ENCODE data around the gene CLSTN2.

The CLSTN2 gene

GRCh38 chr3:140185375-140185774, 250.4 kb downstream of the CLSTN2 start:
- peaks cover 18% of the 10 kb centered on the region for H3K4me1 ChIP-seq (ENCODE audit: control insufficient read depth, insufficient read depth, low read length)
- no peaks in the 10 kb centered on the region for H3K36me3 ChIP-seq (ENCODE audit: insufficient read depth, low read length)
- H3K4me2 ChIP-seq (ENCODE audit: low read length), result no peak overlapping the region

GRCh38 chr3:140186421-140186920, 251.5 kb downstream of the CLSTN2 start:
- peak overlapping the region; percentile 51 for H3K4me2 ChIP-seq (ENCODE audit: low read length)
- H3K36me3 ChIP-seq (ENCODE audit: insufficient read depth, low read length), result no peaks in the 10 kb centered on the region
- peaks cover 18% of the 10 kb centered on the region for H3K4me1 ChIP-seq (ENCODE audit: control insufficient read depth, insufficient read depth, low read length)
- H3K27me3 ChIP-seq (ENCODE audit: control insufficient read depth, insufficient read depth, low read length), result peaks cover 14% of the 10 kb centered on the region
- no peak overlapping the region for H3K4me3 ChIP-seq (ENCODE audit: low read length)
- no peak overlapping the region for H3K9ac ChIP-seq (ENCODE audit: low read depth, low read length)
- H3K9me3 ChIP-seq (replicated peaks; ENCODE audit: low read length), result no peaks in the 10 kb centered on the region

More at GRCh38 chr3:140185375-140185774, 250.4 kb downstream of the CLSTN2 start:
- Histone ChIP-seq H3K9ac (ENCODE audit: low read depth, low read length) (no peak overlapping the region), H3K9me3 (replicated peaks; ENCODE audit: low read length) (no peaks in the 10 kb centered on the region), H3K4me3 (ENCODE audit: low read length) (no peak overlapping the region), H3K27me3 (ENCODE audit: control insufficient read depth, insufficient read depth, low read length) (peaks cover 17% of the 10 kb centered on the region)

GRCh38 chr3:140187028-140187427, 252.0 kb downstream of the CLSTN2 start:
- no peak overlapping the region for H3K9ac ChIP-seq (ENCODE audit: low read depth, low read length)
- H3K4me1 ChIP-seq (ENCODE audit: control insufficient read depth, insufficient read depth, low read length), result peaks cover 18% of the 10 kb centered on the region
- peaks cover 19% of the 10 kb centered on the region for H3K27me3 ChIP-seq (ENCODE audit: control insufficient read depth, insufficient read depth, low read length)
- no peak overlapping the region for H3K4me3 ChIP-seq (ENCODE audit: low read length)
- no peaks in the 10 kb centered on the region for H3K9me3 ChIP-seq (replicated peaks; ENCODE audit: low read length)
- H3K4me2 ChIP-seq (ENCODE audit: low read length), result no peak overlapping the region
- no peaks in the 10 kb centered on the region for H3K36me3 ChIP-seq (ENCODE audit: insufficient read depth, low read length)

GRCh38 chr3:140187656-140188221, 252.8 kb downstream of the CLSTN2 start:
- Histone ChIP-seq H3K9me3 (replicated peaks; ENCODE audit: low read length) (no peaks in the 10 kb centered on the region), H3K4me1 (ENCODE audit: control insufficient read depth, insufficient read depth, low read length) (peaks cover 18% of the 10 kb centered on the region), H3K36me3 (ENCODE audit: insufficient read depth, low read length) (no peaks in the 10 kb centered on the region), H3K4me2 (ENCODE audit: low read length) (no peak overlapping the region), H3K9ac (ENCODE audit: low read depth, low read length) (no peak overlapping the region), H3K4me3 (ENCODE audit: low read length) (no peak overlapping the region), H3K27me3 (ENCODE audit: control insufficient read depth, insufficient read depth, low read length) (peaks cover 14% of the 10 kb centered on the region)

DNA sequence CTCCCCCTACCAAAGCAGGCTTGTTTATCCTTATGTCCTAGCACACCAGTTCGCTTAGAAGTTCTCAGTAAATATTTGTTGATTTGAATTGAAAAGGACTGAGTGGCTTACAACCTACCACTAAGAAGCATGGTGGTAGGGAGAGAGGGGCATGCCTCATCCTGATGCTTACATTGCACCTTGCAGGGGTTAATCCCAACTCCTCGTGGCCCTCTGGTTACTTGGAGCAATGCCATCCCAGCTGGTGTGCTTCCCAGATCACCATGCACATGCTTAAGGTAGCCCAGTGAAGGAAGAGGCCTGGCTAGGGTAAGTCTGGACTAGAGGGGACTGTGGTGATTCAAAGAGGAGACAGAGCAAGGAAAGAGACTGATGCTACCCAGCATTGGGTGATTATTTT, 253.3 kb downstream of the CLSTN2 start:
- no peak overlapping the region for H3K4me3 ChIP-seq (ENCODE audit: low read length)
- no peak overlapping the region for H3K9ac ChIP-seq (ENCODE audit: low read depth, low read length)
- H3K4me1 ChIP-seq (ENCODE audit: control insufficient read depth, insufficient read depth, low read length), result peaks cover 18% of the 10 kb centered on the region
- H3K27me3 ChIP-seq (ENCODE audit: control insufficient read depth, insufficient read depth, low read length), result peaks cover 14% of the 10 kb centered on the region
- no peaks in the 10 kb centered on the region for H3K36me3 ChIP-seq (ENCODE audit: insufficient read depth, low read length)
- no peaks in the 10 kb centered on the region for H3K9me3 ChIP-seq (replicated peaks; ENCODE audit: low read length)
- H3K4me2 ChIP-seq (ENCODE audit: low read length), result no peak overlapping the region

- no peaks in the 10 kb centered on the region for H3K36me3 ChIP-seq (ENCODE audit: insufficient read depth, low read length)
- H3K9me3 ChIP-seq (replicated peaks; ENCODE audit: low read length), result no peaks in the 10 kb centered on the region
- no peak overlapping the region for H3K4me2 ChIP-seq (ENCODE audit: low read length)
- H3K4me3 ChIP-seq (ENCODE audit: low read length), result no peak overlapping the region
- H3K27me3 ChIP-seq (ENCODE audit: control insufficient read depth, insufficient read depth, low read length), result peaks cover 9% of the 10 kb centered on the region
- H3K9ac ChIP-seq (ENCODE audit: low read depth, low read length), result no peak overlapping the region
- peaks cover 18% of the 10 kb centered on the region for H3K4me1 ChIP-seq (ENCODE audit: control insufficient read depth, insufficient read depth, low read length)
These were observed 254.3 kb downstream of the CLSTN2 start for GRCh38 chr3:140189267-140189666.

DNA sequence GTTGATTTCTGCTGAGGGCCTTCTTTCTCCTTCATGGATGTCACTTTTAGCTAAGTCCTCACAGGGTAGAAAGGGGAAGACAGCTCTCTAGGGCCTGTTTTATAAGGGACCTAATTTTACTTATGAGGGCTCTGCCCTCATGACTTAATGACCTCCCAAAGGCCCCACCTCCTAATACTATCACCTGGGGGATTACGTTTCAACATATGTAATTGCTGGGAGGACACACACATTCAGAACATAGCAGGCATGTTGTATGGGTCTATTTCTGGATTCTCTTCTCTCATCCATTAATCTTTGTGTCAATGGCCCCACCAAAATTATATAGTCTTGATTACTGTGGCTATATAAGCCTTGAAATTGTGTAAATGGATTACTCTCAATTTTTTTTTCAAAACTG, 255.0 kb downstream of the CLSTN2 start:
- no peak overlapping the region for H3K9ac ChIP-seq (ENCODE audit: low read depth, low read length)
- peaks cover 18% of the 10 kb centered on the region for H3K4me1 ChIP-seq (ENCODE audit: control insufficient read depth, insufficient read depth, low read length)
- H3K4me2 ChIP-seq (ENCODE audit: low read length), result no peak overlapping the region
- H3K27me3 ChIP-seq (ENCODE audit: control insufficient read depth, insufficient read depth, low read length), result peaks cover 9% of the 10 kb centered on the region
- H3K36me3 ChIP-seq (ENCODE audit: insufficient read depth, low read length), result no peaks in the 10 kb centered on the region
- H3K4me3 ChIP-seq (ENCODE audit: low read length), result no peak overlapping the region
- no peaks in the 10 kb centered on the region for H3K9me3 ChIP-seq (replicated peaks; ENCODE audit: low read length)

DNA sequence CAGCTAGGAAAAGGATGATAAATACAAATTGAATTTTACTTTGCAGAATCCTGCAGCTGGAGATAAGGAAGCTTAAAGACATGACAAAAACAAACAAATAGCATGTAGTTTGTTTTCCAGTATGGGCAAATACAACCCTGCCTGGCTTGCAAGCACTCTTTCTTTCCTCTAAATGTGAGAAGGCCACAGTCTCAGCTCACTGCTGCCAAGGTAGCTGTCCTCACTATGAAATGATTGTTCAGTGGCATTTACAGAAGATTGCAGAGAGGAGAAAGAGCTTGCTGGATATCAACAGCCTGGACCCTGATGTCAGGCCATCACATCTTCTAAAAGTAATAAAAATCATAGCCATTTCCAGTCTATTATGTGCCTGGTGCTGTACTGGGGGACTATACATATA, 262.0 kb downstream of the CLSTN2 start:
- no peak overlapping the region for H3K9ac ChIP-seq (ENCODE audit: low read depth, low read length)
- H3K4me3 ChIP-seq (ENCODE audit: low read length), result no peak overlapping the region
- H3K9me3 ChIP-seq (replicated peaks; ENCODE audit: low read length), result no peaks in the 10 kb centered on the region
- H3K27me3 ChIP-seq (ENCODE audit: control insufficient read depth, insufficient read depth, low read length), result peaks cover 7% of the 10 kb centered on the region
- no peaks in the 10 kb centered on the region for H3K36me3 ChIP-seq (ENCODE audit: insufficient read depth, low read length)
- H3K4me1 ChIP-seq (ENCODE audit: control insufficient read depth, insufficient read depth, low read length), result no peaks in the 10 kb centered on the region
- H3K4me2 ChIP-seq (ENCODE audit: low read length), result no peak overlapping the region

DNA sequence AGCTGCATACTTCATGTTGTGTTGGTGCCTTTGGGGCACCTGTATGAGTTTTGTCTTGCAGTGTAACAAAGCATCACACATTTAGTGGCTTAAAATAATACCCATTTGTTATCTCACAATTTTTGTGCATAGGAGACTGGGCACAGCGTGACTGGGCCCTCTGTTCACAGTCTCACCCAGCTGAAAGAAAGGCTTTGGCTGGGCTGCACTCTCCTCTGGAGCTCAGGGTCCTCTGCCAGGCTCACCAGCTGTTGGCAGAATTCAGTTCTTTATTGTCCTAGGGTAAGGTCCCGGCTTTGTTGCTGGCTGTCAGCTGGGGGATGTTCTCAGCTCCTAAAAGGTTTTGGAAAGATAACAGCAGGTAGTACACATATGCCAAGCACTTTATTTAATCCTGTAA, 263.3 kb downstream of the CLSTN2 start:
- Histone ChIP-seq H3K9me3 (replicated peaks; ENCODE audit: low read length) (no peaks in the 10 kb centered on the region), H3K4me2 (ENCODE audit: low read length) (no peak overlapping the region), H3K4me3 (ENCODE audit: low read length) (no peak overlapping the region), H3K4me1 (ENCODE audit: control insufficient read depth, insufficient read depth, low read length) (no peaks in the 10 kb centered on the region), H3K27me3 (ENCODE audit: control insufficient read depth, insufficient read depth, low read length) (peaks cover 11% of the 10 kb centered on the region), H3K9ac (ENCODE audit: low read depth, low read length) (no peak overlapping the region), H3K36me3 (ENCODE audit: insufficient read depth, low read length) (no peaks in the 10 kb centered on the region)

DNA sequence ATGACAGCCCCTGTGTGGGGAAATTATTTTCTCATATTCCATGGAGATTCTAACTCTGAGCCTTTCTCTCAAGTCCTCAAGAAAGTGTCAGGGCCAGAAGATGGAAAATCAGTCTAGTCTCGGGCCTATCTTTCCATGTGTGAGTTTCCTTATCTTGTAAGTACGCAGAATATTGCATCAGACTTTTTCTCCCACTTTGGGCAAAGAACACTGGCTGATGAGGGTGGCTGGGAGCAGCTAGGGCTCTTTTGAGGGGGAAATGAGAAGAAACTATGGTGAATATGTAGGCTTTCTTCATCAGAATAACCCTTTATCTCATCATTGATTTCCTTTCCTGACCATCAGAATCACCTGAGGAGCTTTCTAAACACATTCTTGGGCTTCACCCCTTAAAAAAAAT, 264.0 kb downstream of the CLSTN2 start:
- Histone ChIP-seq H3K4me2 (ENCODE audit: low read length) (no peak overlapping the region), H3K36me3 (ENCODE audit: insufficient read depth, low read length) (no peaks in the 10 kb centered on the region), H3K9me3 (replicated peaks; ENCODE audit: low read length) (no peaks in the 10 kb centered on the region), H3K9ac (ENCODE audit: low read depth, low read length) (no peak overlapping the region), H3K27me3 (ENCODE audit: control insufficient read depth, insufficient read depth, low read length) (peaks cover 16% of the 10 kb centered on the region), H3K4me1 (ENCODE audit: control insufficient read depth, insufficient read depth, low read length) (no peaks in the 10 kb centered on the region), H3K4me3 (ENCODE audit: low read length) (no peak overlapping the region)

DNA sequence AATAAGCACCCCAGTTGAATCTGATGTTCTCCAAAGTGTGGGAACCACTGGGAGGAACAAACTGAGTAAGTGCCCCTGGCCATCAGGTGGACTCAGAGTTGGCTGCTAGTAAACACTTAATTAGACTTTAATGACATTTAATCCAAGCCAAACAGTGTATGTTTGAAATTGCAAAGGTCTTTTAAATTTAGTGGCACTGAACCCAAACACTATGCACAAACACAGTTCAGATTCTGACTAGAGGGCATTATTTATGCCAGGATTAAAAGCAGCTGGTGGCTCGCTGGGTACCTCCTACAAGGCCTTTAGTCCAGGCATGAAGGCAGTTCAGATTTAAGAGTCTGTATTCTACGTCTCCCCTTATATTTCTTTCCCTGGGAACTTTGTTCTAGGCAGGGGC, 264.8 kb downstream of the CLSTN2 start:
- no peak overlapping the region for H3K4me2 ChIP-seq (ENCODE audit: low read length)
- H3K9me3 ChIP-seq (replicated peaks; ENCODE audit: low read length), result no peaks in the 10 kb centered on the region
- no peak overlapping the region for H3K9ac ChIP-seq (ENCODE audit: low read depth, low read length)
- H3K4me3 ChIP-seq (ENCODE audit: low read length), result no peak overlapping the region
- no peaks in the 10 kb centered on the region for H3K4me1 ChIP-seq (ENCODE audit: control insufficient read depth, insufficient read depth, low read length)
- no peaks in the 10 kb centered on the region for H3K36me3 ChIP-seq (ENCODE audit: insufficient read depth, low read length)
- H3K27me3 ChIP-seq (ENCODE audit: control insufficient read depth, insufficient read depth, low read length), result peaks cover 24% of the 10 kb centered on the region

DNA sequence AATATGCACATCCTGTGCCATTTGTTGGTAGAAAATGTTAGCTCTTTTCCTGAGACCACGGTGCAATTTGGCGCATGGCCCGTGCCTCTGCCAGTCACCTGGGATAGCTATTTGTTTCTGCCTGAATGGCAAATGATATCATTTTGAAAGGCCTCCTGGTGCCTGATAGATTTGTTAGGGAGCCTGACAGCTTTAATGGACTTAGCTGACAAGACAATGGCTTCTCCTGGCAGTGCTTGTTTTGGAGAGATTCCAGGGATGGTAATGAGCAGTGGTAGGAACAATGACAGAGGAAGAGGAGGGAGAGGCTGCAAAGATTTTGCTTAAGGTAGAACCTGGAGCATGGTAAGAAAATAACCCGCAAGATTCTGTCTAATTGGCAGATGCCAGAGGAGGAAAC, 268.5 kb downstream of the CLSTN2 start:
- H3K9me3 ChIP-seq (replicated peaks; ENCODE audit: low read length), result no peaks in the 10 kb centered on the region
- H3K27me3 ChIP-seq (ENCODE audit: control insufficient read depth, insufficient read depth, low read length), result peaks cover 21% of the 10 kb centered on the region
- H3K9ac ChIP-seq (ENCODE audit: low read depth, low read length), result no peak overlapping the region
- no peaks in the 10 kb centered on the region for H3K4me1 ChIP-seq (ENCODE audit: control insufficient read depth, insufficient read depth, low read length)
- H3K4me2 ChIP-seq (ENCODE audit: low read length), result no peak overlapping the region
- H3K4me3 ChIP-seq (ENCODE audit: low read length), result no peak overlapping the region
- H3K36me3 ChIP-seq (ENCODE audit: insufficient read depth, low read length), result no peaks in the 10 kb centered on the region
